ENCODE results near the gene KCNK7.
A peak's percentile ranks its signal among the peaks of the same experiment; 100 is the strongest.

KCNK7 gene

DNA sequence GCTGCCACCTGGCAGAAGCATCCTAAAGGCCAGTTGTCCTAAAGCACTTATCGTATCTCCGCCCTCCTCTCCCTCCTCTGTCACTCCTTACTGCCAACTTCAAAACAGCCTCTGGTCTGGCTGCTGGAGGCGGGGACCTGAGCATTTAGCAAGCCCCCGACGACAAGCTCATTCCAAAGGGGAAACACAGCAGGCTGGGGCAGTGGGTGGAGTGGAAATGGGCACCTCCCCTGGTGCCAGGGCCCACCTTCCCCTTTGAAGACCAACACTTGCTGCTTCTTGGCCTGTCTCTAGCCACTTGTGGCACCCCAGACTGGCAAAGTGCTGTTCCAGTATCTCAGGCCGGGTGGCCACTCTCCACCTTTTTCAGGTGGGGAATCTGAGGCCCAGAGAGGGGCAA, 14.8 kb upstream of the KCNK7 start:
- no peak for DNase-seq

DNA sequence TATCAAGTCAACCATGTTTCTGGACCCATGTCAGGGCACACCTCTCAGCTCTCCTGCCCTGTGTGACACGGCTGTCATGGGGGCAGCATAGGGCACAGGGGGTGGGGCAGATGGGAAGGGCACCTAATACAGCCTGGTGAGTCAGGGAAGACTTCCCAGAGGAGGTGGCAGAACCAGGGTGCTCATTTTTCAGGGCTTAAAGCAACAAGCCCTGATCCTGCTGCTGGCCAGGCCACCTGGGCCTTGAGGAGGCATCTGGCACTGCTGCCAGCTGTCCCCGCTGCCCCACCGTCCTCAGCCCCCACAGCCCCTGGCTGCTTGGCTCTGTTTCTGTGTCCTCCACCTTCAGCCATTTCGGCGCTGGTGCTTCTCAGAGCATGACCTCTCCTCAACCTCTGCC, 14.1 kb upstream of the KCNK7 start:
- no peak for DNase-seq

GRCh38 chr11:65609229-65609628, 13.6 kb upstream of the KCNK7 start:
- no peak for DNase-seq

- DNase-seq = no peak
Measured at GRCh38 chr11:65607614-65608426, 12.2 kb upstream of the KCNK7 start.

DNA sequence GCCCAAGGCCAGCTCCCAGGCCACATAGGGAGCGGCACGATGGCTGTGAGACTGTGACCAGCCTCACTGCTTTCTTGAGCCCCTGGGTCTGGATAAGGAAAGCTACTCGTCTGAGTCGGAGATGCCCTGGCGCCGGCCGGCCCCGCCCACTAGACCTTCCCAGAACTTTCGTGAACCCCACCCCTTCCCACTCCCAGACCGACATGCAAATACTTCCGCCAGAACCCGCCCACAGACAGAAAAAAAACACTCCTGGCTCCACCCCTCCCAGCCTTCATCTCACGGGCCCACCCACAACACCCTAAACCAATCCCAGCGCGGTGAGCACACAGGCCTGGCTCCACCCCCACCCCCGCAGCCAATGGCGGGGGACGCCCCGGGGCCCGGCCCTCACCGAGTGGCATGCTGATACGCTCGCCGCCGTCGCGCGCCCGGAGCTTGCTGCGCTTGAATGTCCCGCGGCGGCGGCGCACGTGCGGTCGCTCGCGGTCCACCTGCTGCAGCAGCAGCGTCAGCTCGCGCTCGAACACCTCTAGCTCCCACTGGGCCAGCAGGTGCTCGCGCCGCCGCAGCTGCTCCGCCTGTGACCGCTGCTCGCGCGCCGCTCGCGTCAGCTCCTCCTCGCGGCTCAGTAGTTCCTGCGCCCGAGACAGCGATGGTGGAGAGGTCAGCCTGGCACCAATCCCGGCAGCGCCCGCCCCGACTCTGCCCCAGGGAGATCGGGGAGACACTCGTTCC, 11.4 kb upstream of the KCNK7 start:
- DNase-seq = peak; percentile 97

- no peak for DNase-seq
Measured at GRCh38 chr11:65604258-65604657, 8.7 kb upstream of the KCNK7 start.

DNA sequence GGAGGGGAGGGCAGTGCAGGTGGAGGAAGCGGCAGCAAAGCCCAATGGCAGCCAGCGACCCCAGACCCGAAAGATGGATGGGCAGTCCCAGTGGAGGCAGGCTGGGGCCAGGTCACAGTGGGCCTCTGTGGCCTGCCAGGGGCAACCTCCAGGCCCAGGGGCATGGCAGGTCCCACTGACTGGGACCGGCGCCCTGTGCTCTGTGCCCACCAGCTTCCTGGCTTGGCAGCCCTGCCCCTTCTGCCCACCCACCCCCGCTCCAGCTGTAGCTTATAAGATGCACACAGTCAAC, 4.3 kb upstream of the KCNK7 start:
- DNase-seq = no peak

DNA sequence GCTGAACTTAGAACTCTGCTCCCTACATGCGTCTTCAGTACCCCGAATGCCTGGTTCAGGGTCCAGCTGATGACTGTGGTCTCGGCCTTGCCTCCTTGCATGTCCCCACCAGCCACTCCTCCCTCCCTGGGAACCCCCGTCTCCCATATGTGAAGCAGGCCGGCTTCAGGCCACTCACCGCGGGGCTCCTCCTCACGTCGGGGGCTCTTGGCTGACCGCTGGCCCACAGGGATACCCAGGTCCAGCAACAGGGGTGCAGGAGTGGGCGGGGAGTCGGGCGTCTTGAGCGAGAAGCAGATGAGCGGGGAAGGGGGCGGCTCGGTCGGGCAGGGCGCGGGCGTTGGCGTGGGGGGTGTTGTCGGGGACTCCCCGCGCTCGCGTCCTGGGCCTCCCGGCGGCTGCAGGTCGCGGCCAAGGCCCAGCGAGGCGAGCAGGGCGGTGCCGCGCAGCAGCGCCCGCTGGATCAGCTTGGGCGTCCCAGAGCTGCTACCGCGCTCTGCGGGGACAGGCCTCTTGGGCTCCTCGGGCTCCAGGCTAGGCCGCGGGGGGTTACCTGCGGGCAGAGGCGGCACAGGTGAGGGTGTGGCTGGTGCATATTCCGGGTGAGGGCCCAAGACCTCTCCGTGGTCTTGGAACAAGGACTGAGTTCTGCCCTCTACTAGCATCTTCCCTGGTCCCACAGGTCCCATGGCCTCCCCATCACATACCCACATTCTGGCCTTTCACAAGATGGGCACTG, 3.8 kb upstream of the KCNK7 start:
- no peak for DNase-seq

DNA sequence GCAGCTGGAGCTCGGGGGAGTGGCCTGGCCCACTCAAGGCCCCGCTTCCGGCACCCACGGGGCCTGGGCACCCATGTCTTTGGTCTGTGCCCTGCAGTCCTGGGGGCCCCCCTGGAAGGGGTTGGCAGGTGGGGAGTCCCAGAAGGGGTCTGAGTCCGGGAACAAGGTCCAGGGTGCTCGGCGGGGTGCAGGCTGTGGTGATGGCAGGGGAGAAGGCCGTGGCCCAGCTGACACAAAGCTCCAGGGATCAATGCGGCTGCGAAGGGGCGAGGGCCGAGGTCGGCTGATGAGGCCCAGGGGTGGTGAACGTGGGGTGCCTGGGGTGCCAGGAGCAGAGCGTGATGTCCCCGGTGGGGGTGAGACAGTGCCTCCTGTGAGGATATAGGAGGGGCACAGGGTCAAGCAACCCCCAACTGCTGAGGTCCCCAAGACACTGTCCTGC, 2.7 kb upstream of the KCNK7 start:
- no peak for DNase-seq

GRCh38 chr11:65596520-65596919, 920 bp upstream of the KCNK7 start:
- DNase-seq = no peak

DNA sequence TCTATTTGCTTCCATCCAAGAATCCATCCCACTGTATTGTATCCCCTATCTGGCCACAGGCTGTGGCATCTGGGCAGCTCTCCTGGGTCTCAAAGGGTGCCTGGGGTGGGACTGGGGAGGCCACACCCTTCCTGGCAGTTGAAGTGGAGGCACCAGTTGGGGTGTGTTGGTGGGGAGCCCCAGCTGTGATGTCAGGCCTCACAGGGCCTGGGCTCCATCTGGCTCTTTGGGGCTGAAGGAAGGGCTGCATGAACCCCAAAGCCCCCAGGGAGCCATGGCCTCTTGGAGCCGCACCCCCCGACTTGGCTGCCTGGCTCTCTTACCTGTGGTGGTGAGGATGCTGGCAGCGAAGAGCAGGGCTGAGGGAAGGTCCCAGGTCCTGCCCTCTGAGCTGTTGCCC, 469 bp downstream of the KCNK7 start:
- no peak for DNase-seq

GRCh38 chr11:65593518-65594414, 1.8 kb downstream of the KCNK7 start:
- DNase-seq = peak; percentile 49

- DNase-seq = no peak
Measured at GRCh38 chr11:65592858-65593517, 2.6 kb downstream of the KCNK7 start.

- peak; percentile 73 for DNase-seq
Measured at GRCh38 chr11:65591939-65592857, 3.4 kb downstream of the KCNK7 start.

DNA sequence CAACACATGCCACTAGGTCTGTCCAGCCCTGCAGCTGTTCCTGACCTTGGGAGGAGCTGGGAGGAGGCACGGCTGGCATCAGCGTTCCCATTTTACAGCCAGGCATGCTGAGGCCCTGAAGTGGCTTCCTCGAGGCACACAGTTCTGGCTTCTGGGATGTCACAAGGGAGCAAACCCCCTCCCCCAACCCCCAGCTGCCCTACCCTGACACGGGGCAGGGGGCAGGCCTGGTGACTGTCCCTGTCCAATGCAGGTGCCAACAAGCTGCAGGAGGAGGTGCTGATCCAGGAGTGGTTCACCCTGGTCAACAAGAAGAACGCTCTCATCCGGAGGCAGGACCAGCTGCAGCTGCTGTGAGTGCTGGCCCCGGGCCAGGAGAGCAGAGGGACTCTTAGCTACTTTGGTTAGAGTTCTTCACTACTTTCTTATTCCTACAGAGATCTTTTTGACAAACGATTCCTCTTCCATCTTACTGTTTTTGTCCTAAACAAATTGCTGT, 5.3 kb downstream of the KCNK7 start:
- peak; percentile 35 for DNase-seq

- DNase-seq = no peak
Measured at GRCh38 chr11:65589444-65590239, 6.0 kb downstream of the KCNK7 start.

GRCh38 chr11:65588199-65589054, 7.2 kb downstream of the KCNK7 start:
- DNase-seq = peak; percentile 29

GRCh38 chr11:65586676-65587075, 8.9 kb downstream of the KCNK7 start:
- DNase-seq = peak; percentile 68

GRCh38 chr11:65586247-65586630, 9.4 kb downstream of the KCNK7 start:
- DNase-seq = no peak
